ENCODE results near the gene SLCO1A2.

- TF ChIP-seq CTCF (IDR thresholded peaks at IDR 0.05) (no peak), POLR2AphosphoS5 (IDR thresholded peaks at IDR 0.05) (no peak), POLR2A (IDR thresholded peaks at IDR 0.05) (no peak)
Observed at GRCh38 chr12:21221778-21222177, 112.9 kb downstream of the SLCO1A2 start.

Measured in transverse colon (tissue), 4 donors.